ENCODE measurements around the gene FGF13.

The FGF13 gene

GRCh38 chrX:138708268-138708667 lies 3.2 kb downstream of the FGF13 start:
- Histone ChIP-seq H3K4me1 (ENCODE audit: control insufficient read depth, insufficient read depth, low read length) (no peaks in the 10 kb centered on the region; the same call in 1 of the 2 replicates), H3K27ac (ENCODE audit: extremely low read depth, low read depth, low read length) (no peak overlapping the region), H3K4me3 (ENCODE audit: low read depth, low read length) (no peak overlapping the region), H3K36me3 (ENCODE audit: control insufficient read depth in 2 of 2, insufficient read depth in 1 of 2, low read length in 2 of 2) (no peaks in the 10 kb centered on the region), H3K9me3 (ENCODE audit: control insufficient read depth, insufficient read depth, low read depth, low read length) (peaks cover 2% of the 10 kb centered on the region; the same call in 1 of the 2 replicates)
- TF ChIP-seq ZNF521 (tag by site-specific recombination; IDR thresholded peaks at IDR 0.05): no peak
- TF ChIP-seq ZBTB10 (tag by site-specific recombination; IDR thresholded peaks at IDR 0.05): no peak
- no peak for TF ChIP-seq GLI2 (tag by site-specific recombination; IDR thresholded peaks at IDR 0.05; ENCODE audit: borderline replicate concordance, low read depth)
- TF ChIP-seq ZNF391 (tag by site-specific recombination; IDR thresholded peaks at IDR 0.05; ENCODE audit: borderline replicate concordance, low read depth): no peak
- no peak for TF ChIP-seq ZNF514 (tag by site-specific recombination; IDR thresholded peaks at IDR 0.05)
- TF ChIP-seq PBX3 (CRISPR knock-in tag; IDR thresholded peaks at IDR 0.05): no peak
- TF ChIP-seq ZNF677 (tag by site-specific recombination; IDR thresholded peaks at IDR 0.05): no peak
- no peak for TF ChIP-seq PATZ1 (tag by site-specific recombination; IDR thresholded peaks at IDR 0.05)
- no peak for TF ChIP-seq KLF9 (tag by site-specific recombination; IDR thresholded peaks at IDR 0.05; ENCODE audit: low read depth)
- TF ChIP-seq ZNF335 (tag by site-specific recombination; conservative IDR thresholded peaks at IDR 0.05): no peak
- no peak for TF ChIP-seq CTCF (tag by site-specific recombination; IDR thresholded peaks at IDR 0.05)
- ChIA-PET CTCF (no interaction called here), POLR2A (no interaction called here)

GRCh38 chrX:138704596-138704995 lies 6.9 kb downstream of the FGF13 start:
- CTCF ChIA-PET: interaction anchor here (0.6 kb wide), 1 partner anchor 849 kb away, joined by 3 read pairs; no protein-coding TSS in a partner anchor
- POLR2A ChIA-PET: no interaction called here
- Histone ChIP-seq H3K4me1 (ENCODE audit: control insufficient read depth, insufficient read depth, low read length) (no peaks in the 10 kb centered on the region; the same call in 1 of the 2 replicates), H3K4me3 (ENCODE audit: low read depth, low read length) (no peak overlapping the region), H3K36me3 (ENCODE audit: control insufficient read depth in 2 of 2, insufficient read depth in 1 of 2, low read length in 2 of 2) (peaks cover 0 to 4% of the 10 kb centered on the region in 2 experiments; a peak in 1 of 3 replicates), H3K9me3 (ENCODE audit: control insufficient read depth, insufficient read depth, low read depth, low read length) (peaks cover 2% of the 10 kb centered on the region; the same call in 1 of the 2 replicates), H3K27ac (ENCODE audit: extremely low read depth, low read depth, low read length) (no peak overlapping the region)
- TF ChIP-seq ZNF169 (tag by site-specific recombination; IDR thresholded peaks at IDR 0.05): no peak
- no peak for TF ChIP-seq ZNF791 (tag by site-specific recombination; IDR thresholded peaks at IDR 0.05)
- TF ChIP-seq SP2 (tag by site-specific recombination; IDR thresholded peaks at IDR 0.05): no peak
- no peak for TF ChIP-seq ZNF114 (tag by site-specific recombination; IDR thresholded peaks at IDR 0.05)
- no peak for TF ChIP-seq REST (tag by site-specific recombination; IDR thresholded peaks at IDR 0.05)

Data from HEK293 (cell line).